H54 (cell line): ENCODE results near the gene ZKSCAN1.
A peak's percentile ranks its signal among the peaks of the same experiment; 100 is the strongest.

ENCODE experiments used
- DNase-seq: peaks from one replicate; pipeline ENCODE4 v3.0.0; 2011; ENCODE audit warnings: low spot score, mixed read lengths; ENCODE audit not compliant: insufficient read length
- FAIRE-seq: peaks from 3 replicates; lab custom pipeline; 2011; peaks lifted over from hg19 to GRCh38; lab: Jason Lieb, UNC
- POLR2A ChIP-seq: IDR thresholded peaks from 2 replicates; pipeline ENCODE4 v1.6.1; 2011; ENCODE audit warnings: low read depth, mild to moderate bottlenecking, low read length

The ZKSCAN1 gene

GRCh38 chr7:100088621-100089457, 73.4 kb downstream of the ZKSCAN1 start, which contains the start of gene COPS6:
Gene COPS6, plus strand, starts transcription at chr7:100088969. Its CDS starts 22 bp downstream, at chr7:100088991.
- TF ChIP-seq POLR2A: peak; percentile 93
- FAIRE-seq (no peak), DNase-seq (no peak)

GRCh38 chr7:100089458-100090196, 74.2 kb downstream of the ZKSCAN1 start:
- FAIRE-seq (no peak), DNase-seq (no peak)
- TF ChIP-seq POLR2A: no peak

GRCh38 chr7:100090527-100091410, 75.4 kb downstream of the ZKSCAN1 start:
- TF ChIP-seq POLR2A: 0 out of 2 replicates have a peak, but pooled peaks have one; percentile 4
- DNase-seq (no peak), FAIRE-seq (no peak)
